ENCODE data around the gene PFDN6.
"Not testable (repeated sequence)": the region's sequence is repeated elsewhere in the genome, so short reads cannot be mapped to it uniquely, and the experiment has no call there.

The PFDN6 gene

GRCh38 chr6:33273924-33274902 is 15.2 kb upstream of the PFDN6 start:
- DNase-seq, result no peak

- DNase-seq, result not testable (repeated sequence)
These were observed 13.4 kb upstream of the PFDN6 start for GRCh38 chr6:33275795-33276580.

- DNase-seq, result no peak
These were observed 12.9 kb upstream of the PFDN6 start for GRCh38 chr6:33276581-33276863.

- peak; percentile 96 for DNase-seq
These were observed 12.3 kb upstream of the PFDN6 start, which contains the start of gene B3GALT4 for GRCh38 chr6:33276864-33277662. B3GALT4 (plus strand) TSS chr6:33277123; CDS start chr6:33277420, 297 bp downstream.

GRCh38 chr6:33277663-33278391 is 11.6 kb upstream of the PFDN6 start:
- DNase-seq, result no peak

GRCh38 chr6:33278392-33278741 is 11.0 kb upstream of the PFDN6 start:
- peak; percentile 35 for DNase-seq

GRCh38 chr6:33278810-33279209 is 10.6 kb upstream of the PFDN6 start:
- DNase-seq, result no peak

- DNase-seq, result no peak
These were observed 10.1 kb upstream of the PFDN6 start for GRCh38 chr6:33279257-33279695.

- DNase-seq, result peak; percentile 91
These were observed 9.4 kb upstream of the PFDN6 start for GRCh38 chr6:33279971-33280511.

GRCh38 chr6:33280539-33280938 is 8.9 kb upstream of the PFDN6 start:
- no peak for DNase-seq

- DNase-seq, result not testable (repeated sequence)
These were observed 4.2 kb upstream of the PFDN6 start for GRCh38 chr6:33285214-33285613.

GRCh38 chr6:33286946-33287914 is 2.2 kb upstream of the PFDN6 start:
- no peak for DNase-seq

GRCh38 chr6:33288141-33288920 is 1.1 kb upstream of the PFDN6 start:
- no peak for DNase-seq

- DNase-seq, result peak; percentile 53
These were observed 449 bp downstream of the PFDN6 start for GRCh38 chr6:33289784-33290315.

GRCh38 chr6:33290459-33290858 is 1.1 kb downstream of the PFDN6 start:
- no peak for DNase-seq

GRCh38 chr6:33292996-33293682 is 3.7 kb downstream of the PFDN6 start:
- DNase-seq, result no peak

GRCh38 chr6:33294086-33294823 is 4.9 kb downstream of the PFDN6 start:
- DNase-seq, result no peak

All from DMS53 (cell line).